Neural progenitor cell (in vitro differentiated cells): ENCODE data around the gene PPP5C. TPM values are rescaled to one million over a fixed set of nuclear protein-coding genes. Genes with fewer than 3 reads are reported as not detected.

ENCODE experiments used
- DNase-seq: peaks from one replicate; pipeline ENCODE4 v3.0.0-alpha.2; 2016; ENCODE audit warnings: low spot score
- H2AFZ ChIP-seq: fragments of 200-600 bp; sonication (generic); replicated peaks from 2 replicates; pipeline ENCODE4 v1.6.1; 2016; ENCODE audit warnings: antibody characterized with exemption
- H3F3A ChIP-seq: fragments of 200-600 bp; sonication (generic); 2 replicates; pipeline ENCODE4 v1.6.1; 2016; ENCODE audit warnings: antibody characterized with exemption, low read depth
- H3K27ac ChIP-seq: fragments of 200-600 bp; sonication (generic); 2 replicates; pipeline ENCODE4 v1.5.1; 2016; ENCODE audit warnings: mild to moderate bottlenecking
- H3K27me3 ChIP-seq: fragments of 200-600 bp; sonication (generic); 2 replicates; pipeline ENCODE4 v1.6.1; 2016; ENCODE audit warnings: mild to moderate bottlenecking, moderate library complexity
- H3K36me3 ChIP-seq: fragments of 200-600 bp; sonication (generic); 2 replicates; pipeline ENCODE4 v1.5.1; 2016
- H3K4me1 ChIP-seq: fragments of 200-600 bp; sonication (generic); 2 replicates; pipeline ENCODE4 v1.6.1; 2016; ENCODE audit warnings: mixed run types
- H3K4me2 ChIP-seq: fragments of 200-600 bp; sonication (generic); 2 replicates; pipeline ENCODE4 v1.6.1; 2016
- H3K4me3 ChIP-seq: fragments of 200-600 bp; sonication (generic); 2 replicates; pipeline ENCODE4 v1.5.1; 2016
- H3K79me2 ChIP-seq: fragments of 200-600 bp; sonication (generic); 2 replicates; pipeline ENCODE4 v1.6.1; 2016; ENCODE audit warnings: low read depth
- H3K9ac ChIP-seq: fragments of 200-600 bp; sonication (generic); 2 replicates; pipeline ENCODE4 v1.6.1; 2016
- H3K9me3 ChIP-seq: fragments of 200-600 bp; sonication (generic); 2 replicates; pipeline ENCODE4 v1.5.1; 2016; ENCODE audit warnings: low read depth
- H4K20me1 ChIP-seq: fragments of 200-600 bp; sonication (generic); 2 replicates; pipeline ENCODE4 v1.6.1; 2016; ENCODE audit warnings: low read depth
- H3K27ac Mint-ChIP-seq: 3 replicates; pipeline ENCODE4 v1.8.0; 2021; ENCODE audit warnings: mixed read lengths
- H3K27me3 Mint-ChIP-seq: 2 replicates; pipeline ENCODE4 v1.8.0; 2022; ENCODE audit warnings: low read depth, mild to moderate bottlenecking, inconsistent platforms, moderate library complexity, mixed read lengths; ENCODE audit not compliant: insufficient read depth
- H3K36me3 Mint-ChIP-seq: 3 replicates; pipeline ENCODE4 v1.8.0; 2021; ENCODE audit warnings: mixed read lengths
- H3K4me1 Mint-ChIP-seq: 3 replicates; pipeline ENCODE4 v1.8.0; 2021; ENCODE audit warnings: mixed read lengths
- H3K4me3 Mint-ChIP-seq: 3 replicates; pipeline ENCODE4 v1.8.0; 2021; ENCODE audit warnings: mild to moderate bottlenecking, moderate library complexity, mixed read lengths
- H3K9me3 Mint-ChIP-seq: 3 replicates; pipeline ENCODE4 v1.8.0; 2020; ENCODE audit warnings: mixed read lengths
- CTCF ChIP-seq: fragments of 200-600 bp; sonication (generic); IDR thresholded peaks from 2 replicates; pipeline ENCODE4 v1.5.1; 2017; ENCODE audit warnings: antibody characterized with exemption, mild to moderate bottlenecking
- EZH2 ChIP-seq: fragments of 200-600 bp; sonication (generic); IDR thresholded peaks from 2 replicates; pipeline ENCODE4 v1.6.1; 2017; ENCODE audit warnings: antibody characterized with exemption, mild to moderate bottlenecking, moderate library complexity
- EZH2phosphoT487 ChIP-seq: fragments of 200-600 bp; sonication (generic); IDR thresholded peaks from 2 replicates; pipeline ENCODE4 v1.6.1; 2017; ENCODE audit warnings: antibody characterized with exemption
- total RNA-seq: library from RNA; depleted of rRNA; stranded (reverse); fragments of >200 nt; gene quantifications from 2 replicates; pipeline ENCODE4 v1.2.3, GENCODE V29; 2015; ENCODE audit warnings: low replicate concordance

The PPP5C gene
- total RNA-seq, 1 donor from 2014 or later: 63.5 TPM

- Histone ChIP-seq H3K9me3 (peaks cover 4% of the 10 kb centered on the region), H3K79me2 (peaks cover 26% of the 10 kb centered on the region), H3F3A (no peaks in the 10 kb centered on the region), H3K4me3 (no peak overlapping the region), H4K20me1 (no peaks in the 10 kb centered on the region), H3K27me3 (no peaks in the 10 kb centered on the region), H3K27ac (no peak overlapping the region), H2AFZ (no peak overlapping the region), H3K4me2 (no peak overlapping the region), H3K9ac (no peak overlapping the region), H3K4me1 (no peaks in the 10 kb centered on the region), H3K36me3 (peaks cover 14% of the 10 kb centered on the region)
- no peak for TF ChIP-seq EZH2
- TF ChIP-seq CTCF: no peak
- TF ChIP-seq EZH2phosphoT487: no peak
- Mint-ChIP-seq H3K9me3 (peaks cover 2% of the 10 kb centered on the region), H3K27ac (no peak overlapping the region), H3K4me1 (no peaks in the 10 kb centered on the region), H3K4me3 (no peak overlapping the region), H3K27me3 (peaks cover 3% of the 10 kb centered on the region), H3K36me3 (peaks cover 51% of the 10 kb centered on the region)
- DNase-seq: no peak
Measured at GRCh38 chr19:46381756-46382345, 35.0 kb downstream of the PPP5C start.

- no peak overlapping the region for H3K4me2 ChIP-seq
- no peaks in the 10 kb centered on the region for H3K4me1 ChIP-seq
- Mint-ChIP-seq H3K9me3 (peaks cover 5% of the 10 kb centered on the region), H3K27me3 (peaks cover 4% of the 10 kb centered on the region), H3K36me3 (peaks cover 48% of the 10 kb centered on the region), H3K4me1 (no peaks in the 10 kb centered on the region), H3K27ac (no peak overlapping the region), H3K4me3 (no peak overlapping the region)
- no peak overlapping the region for H3K27ac ChIP-seq
- peaks cover 14% of the 10 kb centered on the region for H3K36me3 ChIP-seq
- no peaks in the 10 kb centered on the region for H3F3A ChIP-seq
- H3K9ac ChIP-seq: no peak overlapping the region
- H4K20me1 ChIP-seq: no peaks in the 10 kb centered on the region
- peaks cover 4% of the 10 kb centered on the region for H3K9me3 ChIP-seq
- TF ChIP-seq CTCF: no peak
- no peak for TF ChIP-seq EZH2phosphoT487
- TF ChIP-seq EZH2: no peak
- H3K4me3 ChIP-seq: no peak overlapping the region
- no peak overlapping the region for H2AFZ ChIP-seq
- peaks cover 26% of the 10 kb centered on the region for H3K79me2 ChIP-seq
- H3K27me3 ChIP-seq: no peaks in the 10 kb centered on the region
- DNase-seq: no peak
Measured at GRCh38 chr19:46383171-46383815, 36.4 kb downstream of the PPP5C start.

- Mint-ChIP-seq H3K27me3 (peaks cover 4% of the 10 kb centered on the region), H3K27ac (no peak overlapping the region), H3K36me3 (peaks cover 53% of the 10 kb centered on the region), H3K4me1 (no peaks in the 10 kb centered on the region), H3K9me3 (peaks cover 5% of the 10 kb centered on the region), H3K4me3 (no peak overlapping the region)
- peaks cover 26% of the 10 kb centered on the region for H3K79me2 ChIP-seq
- no peaks in the 10 kb centered on the region for H3K27me3 ChIP-seq
- H3K9me3 ChIP-seq: peaks cover 4% of the 10 kb centered on the region
- H3K9ac ChIP-seq: no peak overlapping the region
- H2AFZ ChIP-seq: no peak overlapping the region
- TF ChIP-seq EZH2: no peak
- TF ChIP-seq EZH2phosphoT487: no peak
- TF ChIP-seq CTCF: no peak
- DNase-seq: no peak
- H3K27ac ChIP-seq: no peak overlapping the region
- H3K4me2 ChIP-seq: no peak overlapping the region
- no peaks in the 10 kb centered on the region for H3K4me1 ChIP-seq
- no peaks in the 10 kb centered on the region for H4K20me1 ChIP-seq
- H3K36me3 ChIP-seq: peaks cover 14% of the 10 kb centered on the region
- no peaks in the 10 kb centered on the region for H3F3A ChIP-seq
- H3K4me3 ChIP-seq: no peak overlapping the region
Measured at GRCh38 chr19:46383846-46384245, 37.0 kb downstream of the PPP5C start.
